ENCODE results near the gene SLX9.

DNA sequence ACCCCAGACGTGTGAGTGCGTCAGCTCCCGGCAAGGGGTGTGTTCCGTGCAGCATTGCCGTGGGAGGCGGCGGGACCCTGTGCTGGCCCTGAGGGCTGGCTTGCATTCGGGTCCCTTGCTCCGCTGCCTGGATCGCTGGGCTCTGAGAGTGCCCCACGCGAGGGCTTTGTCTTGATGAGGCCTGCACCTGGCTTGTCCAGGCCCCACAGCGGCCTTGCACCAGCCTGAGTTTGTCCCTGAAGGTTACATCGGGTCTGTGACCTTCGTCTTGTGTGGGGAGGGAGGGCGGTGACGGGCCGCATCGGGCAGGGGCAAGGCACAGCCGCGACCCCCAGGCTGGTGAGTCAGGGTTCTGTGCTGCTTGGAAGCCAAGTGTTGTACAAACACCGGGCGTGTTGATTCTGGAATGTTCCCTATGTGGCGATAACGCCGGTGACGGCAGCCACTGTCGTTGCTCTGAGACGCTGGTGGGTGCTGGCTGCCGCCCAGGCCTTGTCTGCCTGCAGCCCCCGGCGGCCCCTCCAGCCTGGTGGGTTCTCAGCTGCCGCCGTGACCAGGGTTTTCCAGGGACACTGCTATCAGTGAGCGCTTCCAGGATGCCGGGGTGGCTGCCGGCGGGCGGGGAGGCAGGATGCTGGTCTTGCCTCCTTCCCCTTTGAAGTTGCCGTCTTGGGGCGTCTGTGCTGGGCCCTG lies 42.9 kb downstream of the SLX9 start:
- TF ChIP-seq CTCF (IDR thresholded peaks at IDR 0.05), result no peak
- TF ChIP-seq POLR2A (IDR thresholded peaks at IDR 0.05), result no peak
- TF ChIP-seq EP300 (IDR thresholded peaks at IDR 0.05), result no peak
- TF ChIP-seq POLR2AphosphoS5 (IDR thresholded peaks at IDR 0.05), result no peak

All from sigmoid colon (tissue), 4 donors.